ENCODE measurements around the gene TTLL10. TPM values are rescaled to one million over a fixed set of nuclear protein-coding genes. Genes with fewer than 3 reads are reported as not detected.

Gene TTLL10, protein sequence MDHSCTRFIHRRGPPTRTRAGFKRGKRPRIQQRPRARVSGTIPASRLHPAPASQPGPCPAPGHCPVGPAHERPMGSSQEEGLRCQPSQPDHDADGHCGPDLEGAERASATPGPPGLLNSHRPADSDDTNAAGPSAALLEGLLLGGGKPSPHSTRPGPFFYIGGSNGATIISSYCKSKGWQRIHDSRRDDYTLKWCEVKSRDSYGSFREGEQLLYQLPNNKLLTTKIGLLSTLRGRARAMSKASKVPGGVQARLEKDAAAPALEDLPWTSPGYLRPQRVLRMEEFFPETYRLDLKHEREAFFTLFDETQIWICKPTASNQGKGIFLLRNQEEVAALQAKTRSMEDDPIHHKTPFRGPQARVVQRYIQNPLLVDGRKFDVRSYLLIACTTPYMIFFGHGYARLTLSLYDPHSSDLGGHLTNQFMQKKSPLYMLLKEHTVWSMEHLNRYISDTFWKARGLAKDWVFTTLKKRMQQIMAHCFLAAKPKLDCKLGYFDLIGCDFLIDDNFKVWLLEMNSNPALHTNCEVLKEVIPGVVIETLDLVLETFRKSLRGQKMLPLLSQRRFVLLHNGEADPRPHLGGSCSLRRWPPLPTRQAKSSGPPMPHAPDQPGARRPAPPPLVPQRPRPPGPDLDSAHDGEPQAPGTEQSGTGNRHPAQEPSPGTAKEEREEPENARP
- polyA plus RNA-seq (2012; ENCODE audit: missing spikeins) = not detected

DNA sequence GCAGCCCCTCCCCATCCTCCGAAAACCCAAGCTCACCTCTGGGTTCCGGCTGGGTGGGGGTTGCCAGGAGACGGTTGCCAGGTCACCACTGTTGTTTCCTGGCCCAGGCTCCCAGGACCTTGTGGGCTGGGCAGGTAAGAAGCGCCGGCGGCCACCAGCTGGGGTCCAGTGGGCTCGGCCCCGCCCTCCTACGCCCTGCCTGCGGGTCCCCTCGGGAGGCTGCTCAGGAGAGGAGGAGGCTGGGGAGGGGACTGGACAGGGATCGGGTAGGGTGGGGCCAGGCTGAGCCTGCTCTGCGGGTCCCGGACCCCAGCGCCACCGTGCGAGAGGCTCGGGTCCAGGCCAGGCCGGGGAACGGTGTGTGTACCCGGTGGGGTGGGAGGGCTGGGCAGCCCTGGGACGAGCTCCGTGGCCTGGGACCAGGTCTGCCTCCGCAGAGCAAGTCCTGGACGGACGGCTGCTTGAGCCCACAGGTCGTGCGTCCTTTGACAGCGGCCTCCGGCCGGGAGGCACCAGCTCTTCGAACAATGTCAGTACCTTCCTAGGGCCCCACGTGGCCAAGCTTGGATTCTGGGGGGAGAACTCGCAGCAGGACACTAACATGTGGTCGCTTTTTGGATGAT is at the start of gene TTLL10:
Gene TTLL10, plus strand, starts transcription at position 88 of the 623 bp plus-strand sequence. CDS start 5,336 bp downstream, outside the sequence.
- FAIRE-seq (no peak), DNase-seq (ENCODE audit: insufficient read length) (no peak)
- TF ChIP-seq POLR2A (IDR thresholded peaks at IDR 0.05; ENCODE audit: low read depth, low read length) (no peak), POLR2AphosphoS5 (IDR thresholded peaks at IDR 0.05; ENCODE audit: low read depth, low read length) (no peak), TAF1 (IDR thresholded peaks at IDR 0.05; ENCODE audit: borderline replicate concordance, low read depth, low read length) (no peak)

DNA sequence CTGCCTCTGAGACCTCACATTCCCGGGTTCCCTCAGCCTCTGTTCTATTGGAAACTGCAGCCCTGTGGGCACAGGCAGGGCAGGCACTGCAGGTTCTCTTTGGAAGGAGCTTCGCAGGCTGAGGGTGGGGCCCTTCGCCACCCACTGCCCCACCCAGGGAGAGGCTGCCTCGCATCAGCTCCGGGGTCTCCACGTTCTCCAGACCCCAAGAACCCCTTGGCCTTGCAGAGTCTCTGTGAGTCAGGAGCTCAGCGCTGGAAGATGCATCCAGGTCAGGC is 49.2 kb upstream of the TTLL10 start:
- TF ChIP-seq POLR2AphosphoS5 (IDR thresholded peaks at IDR 0.05; ENCODE audit: low read depth, low read length) (no peak), TAF1 (IDR thresholded peaks at IDR 0.05; ENCODE audit: borderline replicate concordance, low read depth, low read length) (no peak), POLR2A (IDR thresholded peaks at IDR 0.05; ENCODE audit: low read depth, low read length) (no peak)
- no peak for DNase-seq (ENCODE audit: insufficient read length)
- no peak for FAIRE-seq

DNA sequence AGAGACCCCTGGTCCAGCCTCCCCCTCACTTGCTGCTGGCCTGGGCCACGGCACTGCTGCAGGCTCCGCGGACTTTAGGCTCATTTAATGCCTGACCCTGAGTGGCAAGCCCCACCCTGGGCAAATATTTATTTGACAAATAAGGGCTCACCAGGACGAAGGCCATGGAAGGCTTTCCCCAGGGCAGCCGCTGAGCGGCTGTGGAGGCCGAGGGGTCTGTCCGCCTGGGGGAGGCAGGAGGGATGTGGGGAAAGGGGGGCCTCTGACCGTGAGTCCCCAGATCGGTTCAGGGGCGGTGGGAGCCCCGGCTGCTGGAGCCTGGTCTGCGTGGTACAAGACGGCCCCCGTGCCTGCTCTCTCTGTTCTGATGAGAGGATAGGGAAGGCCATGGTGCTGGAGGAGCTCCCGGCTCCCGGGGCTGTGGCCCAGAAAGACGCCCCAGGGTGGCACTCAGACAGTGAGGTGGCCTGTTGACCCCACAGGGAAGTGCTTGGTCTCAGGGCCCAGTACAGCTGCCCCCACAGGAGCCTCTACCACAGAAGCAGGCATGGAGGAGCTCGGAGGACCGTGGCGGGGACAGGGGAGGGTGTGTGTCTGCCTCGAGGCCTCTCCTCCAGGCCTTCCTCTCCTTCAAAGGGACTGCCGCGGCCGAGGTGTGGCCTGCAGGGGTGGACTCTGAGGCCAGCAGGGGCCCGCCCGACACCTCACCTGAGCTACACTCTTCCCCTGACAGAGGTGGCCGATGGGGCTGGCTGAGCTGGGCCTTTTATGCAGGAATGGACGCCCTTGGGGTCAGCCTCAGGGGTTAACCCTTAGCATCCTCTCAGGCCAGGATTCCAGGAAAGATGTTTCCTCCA is 48.7 kb upstream of the TTLL10 start:
- DNase-seq (ENCODE audit: insufficient read length) (no peak), FAIRE-seq (no peak)
- TF ChIP-seq TAF1 (IDR thresholded peaks at IDR 0.05; ENCODE audit: borderline replicate concordance, low read depth, low read length) (no peak), POLR2AphosphoS5 (IDR thresholded peaks at IDR 0.05; ENCODE audit: low read depth, low read length) (no peak)

DNA sequence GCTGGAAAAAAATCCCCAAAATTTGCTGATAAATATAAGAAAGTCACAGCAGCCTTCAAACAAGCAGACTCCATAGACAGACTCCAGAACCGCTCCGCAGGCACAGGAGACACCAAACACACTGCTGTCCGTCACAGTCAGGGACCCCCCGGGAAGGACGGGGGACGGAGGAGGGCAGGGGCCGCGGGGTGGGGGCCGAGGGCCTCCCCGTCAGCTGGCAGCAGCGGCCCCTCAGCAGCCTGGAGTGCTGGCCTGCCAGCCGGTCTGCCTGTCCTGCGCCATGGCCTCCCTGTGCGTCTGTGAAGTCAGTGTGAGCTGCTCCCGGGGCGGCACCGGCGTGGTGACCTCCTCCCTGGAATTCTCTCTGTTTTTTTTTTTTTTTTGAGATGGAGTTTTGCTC is 47.7 kb upstream of the TTLL10 start:
- no peak for FAIRE-seq
- TF ChIP-seq TAF1 (IDR thresholded peaks at IDR 0.05; ENCODE audit: borderline replicate concordance, low read depth, low read length) (no peak), POLR2AphosphoS5 (IDR thresholded peaks at IDR 0.05; ENCODE audit: low read depth, low read length) (no peak), POLR2A (IDR thresholded peaks at IDR 0.05; ENCODE audit: low read depth, low read length) (no peak)
- no peak for DNase-seq (ENCODE audit: insufficient read length)

DNA sequence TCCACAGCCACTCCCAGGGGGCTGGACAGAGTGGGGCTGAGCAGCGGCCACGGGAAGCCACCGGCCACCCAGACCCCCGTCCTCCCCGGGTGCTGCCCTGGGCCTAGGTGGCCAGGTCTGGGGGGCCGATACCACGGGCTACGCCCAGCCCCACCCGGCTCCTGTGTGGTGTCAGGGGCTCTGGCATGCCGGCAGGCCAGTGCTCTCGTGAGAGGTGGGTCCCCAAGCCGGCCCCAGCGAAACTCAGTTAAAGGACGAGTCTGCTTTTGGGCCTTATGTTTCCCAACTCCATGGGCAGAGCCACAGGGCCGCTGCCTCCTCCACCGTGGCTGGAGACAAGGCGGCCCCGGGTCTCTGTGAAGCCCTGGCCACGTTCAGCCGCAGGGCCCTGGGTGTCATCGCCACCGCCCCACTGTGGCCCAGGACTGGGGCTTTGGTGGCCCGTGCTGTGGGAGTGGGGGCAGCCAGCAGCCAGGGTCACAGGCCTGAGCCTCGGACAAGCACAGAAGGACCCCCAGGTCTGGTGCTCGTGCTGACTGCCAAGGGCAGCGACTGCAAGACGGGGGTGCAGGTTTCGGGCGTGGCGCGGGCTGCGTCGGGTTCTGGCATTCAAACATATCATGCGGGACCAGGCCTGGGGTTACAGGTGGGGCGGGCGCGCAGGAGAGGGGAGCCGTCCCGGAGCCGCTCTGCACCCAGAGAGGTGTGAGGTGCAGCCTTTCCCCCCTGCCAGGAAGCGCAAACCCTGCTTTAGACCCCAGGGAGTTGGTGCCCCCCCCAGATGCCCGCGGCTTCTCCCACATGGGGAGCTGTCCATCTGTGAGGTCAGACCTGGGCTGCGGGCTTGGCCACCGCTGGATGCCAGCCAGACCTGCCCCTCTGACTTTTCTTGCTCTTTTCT is 45.9 kb upstream of the TTLL10 start:
- TF ChIP-seq POLR2AphosphoS5 (IDR thresholded peaks at IDR 0.05; ENCODE audit: low read depth, low read length) (no peak), TAF1 (IDR thresholded peaks at IDR 0.05; ENCODE audit: borderline replicate concordance, low read depth, low read length) (no peak), POLR2A (IDR thresholded peaks at IDR 0.05; ENCODE audit: low read depth, low read length) (no peak)
- DNase-seq (ENCODE audit: insufficient read length) (no peak), FAIRE-seq (no peak)

DNA sequence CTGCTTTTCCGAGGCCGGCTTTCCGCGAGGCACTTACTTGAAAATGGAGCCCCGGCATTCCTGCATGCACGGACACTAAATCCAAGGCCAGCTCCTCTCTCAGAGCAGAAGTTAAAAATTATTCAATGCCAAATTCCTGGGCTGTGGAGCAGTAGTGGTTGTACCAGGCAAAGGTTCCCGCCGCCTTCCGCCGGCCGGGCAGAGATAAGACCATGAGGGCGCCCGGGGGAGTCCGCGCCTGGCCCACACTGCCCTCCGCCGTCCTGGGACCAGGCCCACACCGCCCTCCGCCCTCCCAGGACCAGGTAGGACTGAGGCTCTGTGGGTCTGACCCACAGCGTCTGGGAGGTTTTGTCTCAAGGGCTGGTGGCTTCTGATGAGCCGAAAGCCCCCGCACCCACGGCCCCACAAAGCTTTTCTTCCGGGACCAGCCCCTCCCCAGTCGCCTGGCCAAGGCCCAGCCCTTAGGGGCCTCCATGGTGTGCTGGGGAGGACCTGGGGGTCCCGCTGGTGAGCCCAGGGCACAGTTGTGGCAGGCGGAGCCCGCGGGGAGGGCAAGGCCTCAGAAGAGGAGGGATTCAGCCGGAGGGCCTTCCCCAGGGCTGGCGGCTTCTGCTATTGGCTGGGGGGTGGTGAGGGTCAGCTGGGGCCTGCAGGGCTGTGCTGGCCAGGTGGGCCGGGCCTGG is 45.1 kb upstream of the TTLL10 start:
- no peak for TF ChIP-seq POLR2A (IDR thresholded peaks at IDR 0.05; ENCODE audit: low read depth, low read length)
- no peak for TF ChIP-seq TAF1 (IDR thresholded peaks at IDR 0.05; ENCODE audit: borderline replicate concordance, low read depth, low read length)
- TF ChIP-seq POLR2AphosphoS5 (IDR thresholded peaks at IDR 0.05; ENCODE audit: low read depth, low read length) = no peak
- DNase-seq (ENCODE audit: insufficient read length) (no peak), FAIRE-seq (no peak)

DNA sequence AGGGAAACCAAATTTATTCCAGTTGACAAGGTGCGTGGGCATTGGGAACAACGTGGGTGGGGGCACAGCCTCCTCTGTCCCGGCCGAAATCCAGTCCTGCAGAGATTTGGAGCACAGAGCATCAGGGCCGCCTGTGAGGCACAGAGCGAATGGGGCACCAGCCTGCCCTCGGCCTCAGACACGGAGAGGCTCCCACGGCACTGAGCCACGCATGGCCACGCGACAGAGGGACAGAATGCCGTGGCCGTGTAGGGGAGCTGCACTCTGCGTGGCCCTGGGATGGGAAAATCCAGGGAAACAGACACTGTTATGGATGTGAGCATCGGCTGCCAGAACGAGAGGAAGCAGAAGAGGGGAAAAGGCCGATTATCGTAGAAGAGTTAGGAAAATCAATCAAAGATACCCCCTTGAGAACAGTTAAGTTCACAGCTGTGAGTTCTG is 44.3 kb upstream of the TTLL10 start:
- no peak for TF ChIP-seq TAF1 (IDR thresholded peaks at IDR 0.05; ENCODE audit: borderline replicate concordance, low read depth, low read length)
- TF ChIP-seq POLR2AphosphoS5 (IDR thresholded peaks at IDR 0.05; ENCODE audit: low read depth, low read length) = no peak
- no peak for TF ChIP-seq POLR2A (IDR thresholded peaks at IDR 0.05; ENCODE audit: low read depth, low read length)
- no peak for FAIRE-seq
- no peak for DNase-seq (ENCODE audit: insufficient read length)

DNA sequence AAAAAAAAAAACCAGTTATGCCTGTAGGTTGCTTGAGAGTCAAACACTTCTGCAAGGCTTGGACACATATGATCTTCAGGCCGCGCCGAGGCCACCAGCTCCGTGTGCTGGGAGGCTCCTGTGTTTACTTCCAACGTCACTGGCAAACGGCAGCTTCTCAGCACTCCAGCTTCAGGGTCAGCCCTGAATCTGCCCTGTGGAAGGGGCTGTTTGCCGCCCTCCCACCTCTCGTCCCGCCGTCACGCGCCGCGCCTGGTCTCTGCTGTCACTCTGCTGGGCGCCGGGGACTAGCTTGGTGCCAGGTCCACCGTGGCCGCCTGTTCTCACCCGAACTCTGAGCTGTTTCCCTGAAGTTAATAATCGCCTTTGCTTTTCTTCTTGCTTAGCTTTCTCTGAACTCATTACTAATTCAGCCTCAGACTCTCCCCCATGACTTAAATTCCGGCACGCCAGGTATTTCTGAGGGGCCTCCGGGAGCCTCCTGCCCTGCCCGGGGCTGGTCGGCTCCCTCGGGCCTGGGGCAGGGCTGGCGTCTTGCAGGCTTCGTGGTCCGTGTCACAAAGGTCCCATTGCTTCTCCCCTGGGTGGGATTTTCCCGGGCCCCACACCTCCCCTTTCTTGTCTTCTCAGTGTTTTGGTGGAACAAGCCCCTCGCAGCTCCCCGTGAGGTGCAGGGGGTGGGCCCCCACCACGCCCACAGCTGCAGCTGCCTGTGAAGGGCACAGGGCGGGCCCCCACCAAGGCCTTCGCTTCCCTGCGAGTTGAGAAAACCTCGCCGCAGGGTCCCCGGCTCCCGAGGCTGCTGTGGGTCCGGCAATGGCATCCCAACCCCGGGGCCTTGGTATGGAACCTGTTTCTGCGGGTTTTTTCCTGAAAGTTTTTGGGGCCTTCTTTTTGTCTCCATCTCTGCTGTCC is 43.2 kb upstream of the TTLL10 start:
- TF ChIP-seq POLR2A (IDR thresholded peaks at IDR 0.05; ENCODE audit: low read depth, low read length) (no peak), POLR2AphosphoS5 (IDR thresholded peaks at IDR 0.05; ENCODE audit: low read depth, low read length) (no peak), TAF1 (IDR thresholded peaks at IDR 0.05; ENCODE audit: borderline replicate concordance, low read depth, low read length) (no peak)
- no peak for DNase-seq (ENCODE audit: insufficient read length)
- no peak for FAIRE-seq
